HG03520 (cell line): ENCODE data around the gene COL13A1.

Experiments
- ATAC-seq: cut with Tn5 transposase; IDR thresholded peaks from one replicate; pipeline ENCODE4 v1.9.1; 2021; ENCODE audit warnings: mild to moderate bottlenecking, moderate library complexity; ENCODE audit not compliant: unreplicated experiment

Gene COL13A1

DNA sequence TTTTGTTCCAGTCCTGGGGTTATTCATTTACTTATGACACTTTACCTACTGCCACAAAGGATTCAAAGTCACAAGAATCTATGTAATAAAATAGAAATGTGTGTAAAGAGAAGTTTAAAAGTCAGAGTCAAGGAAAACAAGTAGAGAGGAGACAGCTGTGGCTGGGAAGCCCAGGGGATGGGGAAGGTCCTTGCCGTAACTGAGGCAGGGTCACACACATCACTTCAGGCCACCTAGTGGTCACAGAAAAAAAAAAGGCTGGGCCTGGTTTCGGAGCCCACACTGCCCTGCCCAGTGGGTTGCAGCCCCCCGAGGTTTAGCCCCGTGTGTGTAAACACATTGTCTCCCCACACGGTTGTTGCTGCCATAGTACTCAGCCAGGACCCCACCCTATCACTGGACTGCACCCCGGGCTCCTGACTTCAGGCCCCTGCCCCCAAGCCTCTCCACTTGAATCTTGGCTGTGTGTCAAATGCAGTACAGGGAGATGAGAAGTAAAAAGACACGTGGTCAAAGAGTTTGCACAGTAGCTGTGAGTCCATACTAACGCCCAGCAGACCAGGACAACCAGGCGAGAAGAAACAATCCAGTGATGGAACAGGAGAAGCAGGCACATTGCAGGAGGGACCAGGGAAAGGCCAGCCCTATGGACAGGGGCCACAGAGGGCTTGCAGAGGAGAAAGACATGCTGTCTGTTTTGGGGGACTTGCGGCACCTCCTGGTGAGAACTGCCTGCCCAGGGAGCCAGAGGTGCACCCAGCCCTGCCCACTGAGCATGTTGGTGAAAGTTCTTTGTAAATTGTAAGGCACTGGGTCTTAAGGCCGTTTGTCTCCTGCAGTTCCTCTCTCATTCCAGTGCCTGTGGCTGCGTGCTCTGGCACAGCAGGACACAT lies 159.5 kb downstream of the COL13A1 start:
- ATAC-seq, result no peak

DNA sequence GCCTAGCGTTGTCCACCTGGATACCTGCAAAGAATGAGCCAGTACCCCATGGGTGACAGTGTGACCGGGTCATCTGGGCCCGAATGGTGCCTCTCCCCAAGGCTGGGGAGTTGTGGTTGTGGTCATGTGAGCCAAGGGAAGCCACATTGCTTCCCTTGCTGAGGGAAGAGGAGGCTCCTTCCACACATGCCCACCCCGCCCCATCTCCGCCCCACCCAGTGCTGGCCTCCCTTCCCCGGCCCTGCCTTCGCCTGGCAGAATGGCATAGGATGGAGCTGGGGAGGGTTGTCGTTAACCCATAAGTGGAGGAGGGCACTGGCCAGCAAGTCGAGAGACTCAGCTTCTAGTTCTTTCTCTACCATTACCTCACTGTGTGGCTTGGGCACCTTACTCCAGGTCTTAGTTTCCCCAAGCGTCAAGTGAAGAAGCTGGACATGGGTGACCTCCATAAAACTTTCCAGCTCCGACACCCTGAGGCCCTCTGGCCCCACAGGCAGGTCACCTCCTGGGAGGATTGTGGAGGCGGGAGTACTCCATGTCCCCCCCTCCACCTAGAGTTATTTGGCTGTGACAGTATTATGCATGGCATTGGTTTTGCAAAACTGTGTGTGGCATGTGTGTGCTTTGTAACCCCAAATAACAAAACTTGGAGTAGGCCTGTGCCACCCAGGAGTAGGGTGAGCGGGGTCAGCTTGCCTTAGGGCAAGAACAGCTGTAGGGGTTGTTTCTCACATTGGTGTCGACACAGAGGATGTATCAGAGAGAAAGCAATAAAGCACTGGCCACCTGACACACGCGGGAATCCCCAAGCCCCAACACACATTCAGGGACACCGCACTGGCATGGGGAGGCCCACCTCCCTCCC lies 160.4 kb downstream of the COL13A1 start:
- ATAC-seq, result no peak

DNA sequence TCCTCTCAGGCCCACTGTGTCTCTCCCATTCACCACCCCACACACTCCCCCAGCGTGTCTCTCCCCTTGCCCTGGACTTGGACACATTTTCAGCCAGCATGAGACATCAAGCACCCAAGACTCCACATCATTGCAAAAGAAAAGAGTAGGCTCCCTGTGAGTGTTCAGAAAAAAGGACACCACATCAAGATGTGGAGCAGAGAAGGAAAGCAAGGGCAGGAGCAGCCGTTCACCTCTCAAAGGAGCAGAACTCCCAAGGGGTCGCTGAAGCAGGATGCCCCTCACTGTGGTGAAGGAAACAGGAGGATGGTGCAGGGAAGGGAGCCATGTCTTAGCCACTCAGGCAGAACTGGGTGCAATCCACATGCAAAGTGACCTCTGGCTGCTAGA lies 161.0 kb downstream of the COL13A1 start:
- ATAC-seq, result no peak

DNA sequence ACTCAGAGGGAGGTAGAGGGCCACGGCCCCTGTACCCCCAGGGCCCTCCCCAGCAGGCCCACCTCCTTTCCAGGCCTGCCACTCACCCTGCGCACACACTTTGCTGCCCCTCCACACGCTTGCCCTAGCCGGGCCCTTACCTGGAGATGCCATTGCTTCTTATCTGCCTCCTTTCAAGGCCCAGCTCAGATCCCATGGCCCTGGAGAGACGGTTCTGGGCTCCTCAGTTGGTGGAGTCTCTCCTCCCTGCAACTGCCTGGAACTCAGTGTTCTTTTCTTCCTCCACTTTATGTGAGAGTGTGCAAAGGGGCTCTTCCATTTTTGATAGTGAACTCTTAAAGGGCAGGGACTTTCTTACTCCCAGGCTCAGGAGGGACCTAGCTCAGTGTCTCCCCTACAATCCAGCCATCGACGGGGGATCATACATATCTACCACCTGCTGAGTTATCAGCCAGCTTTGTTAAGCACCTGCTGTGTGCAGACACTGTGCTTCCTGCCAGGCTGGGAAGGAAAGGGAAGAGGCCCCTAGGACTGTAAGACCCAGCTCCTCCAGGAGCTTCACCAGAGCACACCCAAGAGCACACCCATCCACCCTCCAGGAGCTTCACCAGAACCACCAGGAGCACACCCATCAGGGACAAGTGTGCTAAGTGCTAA lies 161.6 kb downstream of the COL13A1 start:
- ATAC-seq, result no peak

DNA sequence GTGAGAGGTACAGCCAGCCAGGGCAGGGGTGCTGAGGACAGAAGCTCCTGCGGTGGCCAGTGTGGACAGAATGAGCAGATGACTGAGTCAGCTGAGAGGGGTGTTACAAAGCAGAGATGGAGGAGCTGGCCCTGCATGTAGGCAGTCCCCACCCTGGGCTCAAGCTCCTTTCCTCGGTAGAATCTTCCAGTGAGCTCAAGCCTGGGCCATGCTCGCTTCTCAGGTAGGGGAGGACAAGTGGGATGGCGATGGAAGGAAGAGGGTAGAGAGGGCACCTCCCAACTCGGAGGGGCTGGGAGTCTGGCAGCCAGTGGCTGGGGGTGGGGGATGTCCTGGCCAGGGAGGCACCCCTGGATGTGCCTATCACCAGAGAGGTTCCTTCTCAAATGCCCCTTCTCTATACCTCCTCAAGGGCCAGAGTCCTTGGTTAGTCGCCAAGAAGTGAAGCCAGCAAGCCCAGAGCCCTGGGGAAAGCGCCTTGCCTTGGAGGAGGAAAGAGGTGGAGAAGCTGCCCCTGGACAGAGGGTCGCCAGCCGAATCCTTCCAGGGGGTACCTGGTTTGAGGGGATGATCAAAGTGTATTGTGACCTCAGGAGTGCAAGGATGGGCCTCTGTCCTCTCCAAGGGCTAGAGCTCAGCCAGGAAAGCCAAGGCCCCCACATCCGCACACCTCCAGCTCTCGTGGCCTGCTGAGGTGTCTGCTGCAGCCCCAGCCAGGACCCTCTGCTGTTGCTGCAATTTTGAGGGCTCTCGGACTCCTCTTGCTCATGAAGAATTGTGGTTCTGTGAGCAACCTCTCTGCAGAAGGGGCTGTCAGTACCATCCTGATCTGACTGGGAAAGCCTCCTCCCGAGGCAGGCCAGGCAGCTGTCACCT lies 162.4 kb downstream of the COL13A1 start:
- ATAC-seq, result no peak

DNA sequence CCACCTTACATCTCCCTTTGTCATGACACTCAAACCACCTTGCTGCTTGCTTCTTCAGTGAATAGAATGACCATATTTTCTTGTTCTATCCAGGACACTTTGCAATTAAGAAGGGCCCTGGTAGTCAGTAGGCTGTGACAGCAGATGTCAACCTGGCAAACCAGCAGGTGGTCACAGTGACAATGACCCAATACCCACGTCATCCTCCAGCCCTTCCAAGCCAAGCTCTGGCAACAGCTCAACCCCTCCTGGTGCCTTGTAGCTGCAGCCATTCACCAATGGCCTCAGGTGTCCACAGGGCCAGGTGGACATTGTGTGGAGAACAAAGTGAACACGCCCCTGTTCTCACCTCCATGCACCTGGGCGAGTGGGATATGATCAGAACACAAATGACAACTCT lies 163.4 kb downstream of the COL13A1 start:
- ATAC-seq, result no peak

DNA sequence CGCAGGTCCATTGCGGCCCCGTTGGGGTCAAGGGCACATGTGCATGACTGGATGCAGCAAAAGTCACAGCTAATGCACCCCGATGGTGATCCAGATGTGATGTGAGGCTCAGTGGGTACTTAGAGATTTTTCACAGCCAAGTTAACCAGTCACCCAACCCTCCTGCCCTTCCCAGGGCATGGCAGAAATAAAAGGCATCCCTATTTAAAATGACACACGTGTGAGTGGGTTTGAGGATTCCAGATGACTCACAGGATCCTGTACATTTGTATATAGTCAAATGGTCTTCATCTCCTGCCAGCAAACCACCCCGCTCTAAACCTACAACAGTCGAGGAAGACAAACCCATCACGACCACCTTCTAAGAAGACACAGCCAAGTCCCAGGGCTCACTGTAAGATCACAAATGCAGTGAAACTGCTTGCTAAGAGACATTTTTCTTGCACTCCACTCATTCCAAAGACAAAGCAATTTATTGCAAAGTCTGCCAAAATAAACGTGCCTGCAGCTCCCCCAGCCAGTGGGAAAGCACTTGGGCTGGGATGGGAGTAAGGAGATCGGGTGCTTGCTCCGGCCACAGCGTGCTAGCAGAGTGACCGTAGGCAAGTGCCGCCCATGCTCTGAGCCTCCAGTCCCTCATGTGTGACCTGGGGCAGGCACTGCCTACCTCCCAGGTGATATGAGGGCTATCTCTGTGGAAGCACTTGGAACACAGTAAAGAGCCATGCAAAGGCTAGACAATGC lies 164.4 kb downstream of the COL13A1 start:
- no peak for ATAC-seq

DNA sequence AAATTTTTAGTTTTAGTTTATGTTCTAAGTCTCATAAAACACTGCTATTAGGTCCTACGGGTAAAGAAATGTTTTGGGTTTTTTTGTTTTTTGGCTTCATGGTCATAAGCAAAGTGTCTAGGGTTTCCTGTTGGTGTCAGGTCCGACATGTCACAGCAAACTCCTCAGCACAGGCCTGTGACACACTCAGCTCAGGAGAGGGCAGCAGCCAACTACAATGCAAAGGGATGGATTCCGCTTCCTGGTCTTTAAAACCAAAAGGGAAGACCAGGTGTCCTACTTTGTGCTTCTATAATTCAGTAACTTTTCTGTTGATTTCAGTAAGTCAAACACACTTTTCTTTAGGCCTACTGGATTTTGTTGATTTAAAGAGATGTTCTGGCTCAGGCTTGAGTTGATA lies 167.1 kb downstream of the COL13A1 start:
- no peak for ATAC-seq

DNA sequence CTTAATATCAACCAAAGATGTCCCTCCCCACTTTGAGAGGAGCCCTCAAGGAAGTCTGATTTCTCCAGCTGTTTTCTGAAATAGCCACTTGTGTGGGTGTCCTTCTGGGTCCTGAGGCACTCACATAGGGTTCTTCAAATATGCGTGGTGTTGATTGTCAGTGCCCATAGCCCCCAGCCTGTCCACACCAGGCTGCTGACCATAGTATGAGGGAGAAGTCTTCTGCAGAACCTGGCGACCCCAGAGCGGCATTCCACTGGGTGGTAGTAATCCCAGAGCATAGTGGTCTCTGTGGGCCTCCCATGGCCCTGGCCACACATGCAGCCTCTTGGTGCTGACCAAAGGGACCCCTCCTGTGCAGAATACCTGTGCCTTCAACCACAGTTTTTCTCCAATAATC lies 168.3 kb downstream of the COL13A1 start:
- ATAC-seq, result no peak

DNA sequence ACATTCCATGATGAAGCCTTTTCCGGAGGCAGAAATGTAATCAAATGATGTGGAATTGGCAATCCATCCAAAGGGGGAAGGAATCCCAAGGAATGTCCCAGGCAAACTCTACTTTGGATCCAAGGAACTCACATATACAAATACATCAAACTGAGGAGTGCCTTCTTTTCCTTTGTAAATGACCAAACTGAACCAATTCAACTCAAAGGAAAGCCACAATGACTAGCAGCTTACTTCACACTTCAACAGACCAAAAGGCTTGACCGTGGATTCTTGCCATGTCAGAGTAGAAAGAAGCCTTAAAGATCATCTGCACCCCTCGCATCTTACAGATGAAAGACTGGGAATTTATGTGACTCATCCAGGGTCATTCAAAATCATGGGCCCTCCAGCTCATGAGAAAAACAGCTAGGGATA lies 171.3 kb downstream of the COL13A1 start:
- ATAC-seq, result no peak

DNA sequence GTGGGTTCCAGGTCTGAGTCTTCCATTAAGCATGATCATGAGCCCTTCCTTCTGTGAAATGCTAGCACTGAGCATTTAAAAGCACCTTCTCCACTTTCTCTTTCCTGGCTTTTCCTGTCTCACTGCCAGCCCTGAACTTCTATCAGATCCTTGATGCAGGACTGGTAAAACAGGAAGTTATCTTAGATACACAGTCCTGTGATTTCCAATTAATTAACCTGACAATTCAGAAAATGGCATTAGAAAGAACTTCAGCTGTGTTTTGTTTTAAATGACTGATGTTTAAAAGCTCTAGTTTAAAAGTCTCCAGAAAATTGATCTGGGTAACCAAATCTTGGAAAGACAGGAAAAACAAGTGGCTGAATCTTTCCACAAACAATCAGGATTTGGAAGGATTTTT lies 172.0 kb downstream of the COL13A1 start:
- no peak for ATAC-seq

DNA sequence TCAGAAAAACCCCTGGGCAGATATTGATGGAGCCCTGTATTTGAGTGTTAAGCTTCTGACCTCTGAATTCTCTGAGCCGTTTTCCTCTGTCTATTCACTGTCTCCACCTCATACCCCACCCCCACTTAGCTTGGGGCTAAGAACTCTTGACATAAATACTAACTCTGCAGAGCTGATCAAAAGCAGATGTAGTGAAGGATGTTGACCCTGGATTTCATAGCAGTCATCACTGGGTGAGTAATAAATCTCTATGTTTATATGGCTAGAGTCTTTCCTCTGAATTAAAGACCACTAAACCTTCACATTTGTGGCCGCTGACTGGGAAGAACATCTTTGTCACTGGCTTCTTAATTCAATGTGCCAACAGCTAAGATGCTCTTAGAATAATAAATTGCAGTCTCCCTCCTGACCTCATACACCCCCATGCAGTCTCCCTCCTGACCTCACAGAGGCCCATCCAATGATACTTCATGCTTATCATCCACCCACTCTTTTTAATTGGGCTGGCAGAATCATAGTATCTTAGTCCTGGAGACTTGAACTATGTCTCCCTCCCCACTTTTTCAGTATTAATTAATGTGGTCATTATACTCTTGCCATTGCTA lies 172.9 kb downstream of the COL13A1 start:
- no peak for ATAC-seq

DNA sequence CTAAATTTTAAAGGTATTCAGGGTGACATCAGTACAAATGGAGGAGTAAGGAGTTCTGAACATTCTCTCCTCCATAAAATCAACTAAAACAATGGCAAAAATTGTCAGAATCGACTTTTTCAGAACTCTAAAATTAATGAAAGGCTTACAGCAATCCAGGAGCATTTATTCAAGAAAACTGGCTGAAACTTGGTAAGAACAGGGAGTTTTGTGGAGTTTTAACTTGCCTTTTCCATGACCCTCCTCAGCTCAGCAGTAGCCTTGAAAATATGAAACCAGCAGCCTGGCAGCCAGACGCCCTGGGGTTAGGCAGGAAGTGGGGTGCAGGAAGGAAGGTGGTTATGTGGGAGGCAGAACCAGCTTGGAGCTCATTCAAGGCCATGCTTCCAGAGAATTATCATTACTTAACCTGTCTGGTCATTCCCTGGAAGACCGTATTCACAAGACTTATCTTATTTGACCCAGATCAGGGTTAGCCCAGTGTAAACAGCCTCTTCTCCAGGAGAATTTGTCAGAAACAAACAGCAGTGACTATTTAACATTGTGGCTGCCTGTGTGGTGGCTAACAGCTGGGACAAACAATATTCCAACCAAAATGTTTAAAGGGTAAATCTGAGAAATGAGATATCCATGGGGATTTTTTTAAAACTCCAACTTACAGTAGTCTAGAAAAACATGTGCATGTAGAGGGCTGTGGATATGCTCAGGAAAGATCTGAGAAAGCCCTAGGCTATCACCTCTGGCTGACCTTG lies 175.3 kb downstream of the COL13A1 start:
- no peak for ATAC-seq

DNA sequence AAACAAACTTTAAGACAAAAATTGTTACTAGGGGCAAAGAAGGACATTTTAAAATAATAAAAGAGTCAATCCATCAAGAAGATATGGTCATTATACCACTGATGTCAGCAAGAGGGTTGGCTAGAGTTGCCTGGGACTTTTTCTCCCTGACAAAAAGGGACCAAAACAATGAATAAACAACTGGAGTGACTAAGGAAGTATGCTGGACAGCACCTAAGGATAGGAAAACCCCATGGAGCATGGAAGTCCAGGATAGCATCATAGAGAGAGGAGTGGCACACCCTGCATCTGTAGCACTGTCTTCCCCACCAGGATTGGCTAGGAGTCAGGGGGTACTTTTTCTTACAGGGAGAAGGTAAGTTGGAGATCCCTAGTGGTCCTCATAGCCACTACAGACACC lies 177.5 kb downstream of the COL13A1 start:
- ATAC-seq, result no peak

DNA sequence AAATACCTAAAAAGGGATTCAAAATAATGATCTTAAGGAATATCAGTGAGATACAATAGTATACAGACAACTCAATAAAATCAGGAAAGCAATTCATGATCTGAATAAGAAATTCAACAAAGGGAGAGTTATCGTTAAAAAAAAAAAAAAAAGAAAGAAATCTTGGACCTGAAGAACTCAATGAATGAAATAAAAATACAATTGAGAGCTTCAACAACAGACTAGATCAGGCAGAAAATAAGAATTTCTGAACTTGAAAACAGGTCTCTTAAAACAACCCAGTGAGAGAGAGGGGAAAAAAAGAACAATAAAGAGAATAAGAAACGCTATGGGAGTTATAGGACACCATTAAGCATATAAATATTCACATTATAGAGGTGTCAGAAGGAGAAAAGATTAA lies 179.0 kb downstream of the COL13A1 start:
- ATAC-seq, result no peak

DNA sequence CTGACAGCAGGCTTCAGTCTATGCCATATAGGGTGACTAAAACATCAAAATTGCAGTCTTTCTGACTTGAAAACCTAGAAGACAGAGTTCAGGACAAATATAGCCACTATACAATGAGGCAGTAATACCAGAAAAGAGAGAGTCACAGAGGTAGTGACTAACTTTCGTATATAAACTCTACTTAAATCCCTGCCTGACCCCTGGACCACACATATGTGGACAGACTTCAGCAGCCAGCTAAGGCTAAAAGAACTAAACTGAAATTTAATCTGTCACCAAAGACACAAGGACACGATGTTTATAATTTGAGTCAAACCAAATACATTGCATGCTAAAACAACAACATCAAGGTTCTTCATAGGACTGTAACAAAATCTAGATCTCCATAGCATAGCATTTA lies 186.4 kb downstream of the COL13A1 start:
- ATAC-seq, result no peak

DNA sequence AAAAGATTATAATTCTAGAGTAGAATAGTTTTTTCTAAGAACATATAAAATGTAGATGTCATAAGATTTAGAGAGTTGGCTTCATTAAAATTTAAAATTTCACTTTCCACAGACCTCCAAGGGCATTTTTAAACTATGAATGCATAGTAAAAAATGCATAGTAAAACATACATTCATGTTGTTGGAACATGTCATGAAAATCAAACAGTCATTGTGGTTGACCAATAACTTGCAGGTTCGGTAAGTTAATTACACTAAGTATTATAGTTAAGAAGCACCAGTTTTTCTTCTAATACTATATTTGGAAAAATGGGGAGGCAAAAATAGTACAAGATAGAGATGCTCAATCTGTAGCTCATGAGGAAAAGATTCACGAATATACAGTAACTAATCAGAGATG lies 189.4 kb downstream of the COL13A1 start:
- ATAC-seq, result no peak

DNA sequence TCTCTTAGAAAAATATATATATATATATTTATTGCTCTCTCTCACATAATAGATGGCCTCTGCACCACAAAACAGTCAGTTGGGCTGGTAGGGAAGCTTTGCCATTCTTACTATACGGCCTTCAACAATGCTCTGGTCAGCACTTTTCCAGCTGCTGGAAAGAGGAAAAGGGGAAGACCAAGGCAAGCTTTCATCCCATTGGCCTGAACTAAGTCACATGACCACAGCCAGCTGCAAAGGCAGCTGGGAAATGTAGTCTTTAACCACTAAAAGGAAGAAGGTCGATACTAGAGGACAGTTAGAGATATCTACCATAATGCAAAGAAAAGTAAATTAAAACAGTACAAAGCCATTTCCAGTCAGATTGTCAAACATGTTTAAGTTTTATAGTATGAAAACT lies 192.6 kb downstream of the COL13A1 start:
- no peak for ATAC-seq

DNA sequence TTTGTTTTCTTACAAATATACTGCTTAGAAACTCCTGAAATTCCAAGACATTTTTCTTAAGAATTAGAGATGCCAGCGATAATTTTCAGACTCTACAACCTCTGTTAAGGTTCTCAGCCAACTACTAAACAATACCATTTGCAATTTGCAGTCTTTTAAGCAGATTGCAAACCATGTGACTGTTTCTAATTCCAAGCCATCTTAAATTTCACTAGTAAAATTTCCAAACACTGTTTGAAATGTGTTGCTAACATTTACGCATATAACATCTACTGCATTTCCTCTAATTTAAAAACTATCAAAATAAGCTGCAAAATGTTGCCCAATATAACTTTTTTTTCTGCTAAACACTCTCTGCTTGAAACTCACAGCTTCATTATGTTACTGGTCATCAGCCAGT lies 194.9 kb downstream of the COL13A1 start:
- no peak for ATAC-seq
